Hepatocyte (in vitro differentiated cells): ENCODE results near the gene SLC6A3. TPM values are rescaled to one million over a fixed set of nuclear protein-coding genes. Genes with fewer than 3 reads are reported as not detected.
"Not testable (repeated sequence)": the region's sequence is repeated elsewhere in the genome, so short reads cannot be mapped to it uniquely, and the experiment has no call there.

ENCODE experiments used
- DNase-seq: peaks from one replicate; pipeline ENCODE4 v3.0.0-alpha.2; 2016; ENCODE audit warnings: low spot score
- H2AFZ ChIP-seq: fragments of 200-600 bp; sonication (generic); 2 replicates; pipeline ENCODE4 v1.6.0; 2016; ENCODE audit warnings: antibody characterized with exemption, mild to moderate bottlenecking
- H3K27ac ChIP-seq: fragments of 200-600 bp; sonication (generic); 2 replicates; pipeline ENCODE4 v1.5.1; 2016; ENCODE audit warnings: mild to moderate bottlenecking
- H3K27me3 ChIP-seq: fragments of 200-600 bp; sonication (generic); 2 replicates; pipeline ENCODE4 v1.6.1; 2016
- H3K36me3 ChIP-seq: fragments of 200-600 bp; sonication (generic); replicated peaks from 2 replicates; pipeline ENCODE4 v1.5.1; 2016; ENCODE audit warnings: low read depth; ENCODE audit not compliant: insufficient read depth
- H3K4me1 ChIP-seq: fragments of 200-600 bp; sonication (generic); 2 replicates; pipeline ENCODE4 v1.5.1; 2016; ENCODE audit warnings: mild to moderate bottlenecking, moderate library complexity; ENCODE audit not compliant: insufficient read depth
- H3K4me2 ChIP-seq: fragments of 200-600 bp; sonication (generic); 2 replicates; pipeline ENCODE4 v1.6.0; 2016
- H3K4me3 ChIP-seq: fragments of 200-600 bp; sonication (generic); 2 replicates; pipeline ENCODE4 v1.5.1; 2016; ENCODE audit warnings: mild to moderate bottlenecking
- H3K79me2 ChIP-seq: fragments of 200-600 bp; sonication (generic); 2 replicates; pipeline ENCODE4 v1.6.0; 2017; ENCODE audit warnings: mild to moderate bottlenecking
- H3K9me2 ChIP-seq: fragments of 200-600 bp; sonication (generic); replicated peaks from 2 replicates; pipeline ENCODE4 v1.6.0; 2017; ENCODE audit warnings: mild to moderate bottlenecking; ENCODE audit not compliant: insufficient read depth
- H3K9me3 ChIP-seq: fragments of 200-600 bp; sonication (generic); 2 replicates; pipeline ENCODE4 v1.5.1; 2016; ENCODE audit warnings: low read depth, mild to moderate bottlenecking
- H4K20me1 ChIP-seq: fragments of 200-600 bp; sonication (generic); 2 replicates; pipeline ENCODE4 v1.6.0; 2016; ENCODE audit warnings: mild to moderate bottlenecking; ENCODE audit not compliant: insufficient read depth, poor library complexity, severe bottlenecking
- CTCF ChIP-seq: fragments of 200-600 bp; sonication (generic); IDR thresholded peaks from 2 replicates; pipeline ENCODE4 v1.5.1; 2016; ENCODE audit warnings: antibody characterized with exemption, mild to moderate bottlenecking; ENCODE audit not compliant: poor library complexity
- EZH2 ChIP-seq: fragments of 200-600 bp; sonication (generic); IDR thresholded peaks from 2 replicates; pipeline ENCODE4 v1.6.1; 2016; ENCODE audit warnings: antibody characterized with exemption, mild to moderate bottlenecking, borderline replicate concordance
- EZH2phosphoT487 ChIP-seq: fragments of 200-600 bp; sonication (generic); IDR thresholded peaks from one replicate; pipeline ENCODE4 v1.6.1; 2018; ENCODE audit warnings: antibody characterized with exemption, mild to moderate bottlenecking, low read depth, moderate library complexity; ENCODE audit not compliant: unreplicated experiment, severe bottlenecking
- whole genome bisulfite sequencing: methylation state at CpG from one replicate; pipeline ENCODE4 v1.1.6; 2016; ENCODE audit warnings: low lambda C conversion rate; ENCODE audit errors: missing lambda C conversion rate; 5-methylcytosine and 5-hydroxymethylcytosine counted together
- polyA plus RNA-seq: library from polyadenylated mRNA; unstranded; fragments of >200 nt; fragmentation: Nextera tagmentation; extraction: Ambion mirVana; gene quantifications from 2 replicates; pipeline ENCODE4 v1.2.1, GENCODE V29; 2016
- total RNA-seq: library from RNA; depleted of rRNA; stranded (reverse); fragments of >200 nt; gene quantifications from 2 replicates; pipeline ENCODE4 v1.2.3, GENCODE V29; 2014

Gene SLC6A3
- total and polyA plus RNA-seq, 2 experiments from 2014 or later, result not detected

- WGBS, result 93% methylated on average over 16 of the region's 16 CpGs
- Histone ChIP-seq H3K4me1 (no peaks in the 10 kb centered on the region), H4K20me1 (no peaks in the 10 kb centered on the region), H3K36me3 (no peaks in the 10 kb centered on the region), H3K27ac (no peak overlapping the region), H3K9me3 (no peaks in the 10 kb centered on the region), H3K79me2 (no peaks in the 10 kb centered on the region), H3K4me3 (no peak overlapping the region), H3K27me3 (no peaks in the 10 kb centered on the region), H3K4me2 (no peak overlapping the region), H2AFZ (no peak overlapping the region), H3K9me2 (no peaks in the 10 kb centered on the region)
- DNase-seq, result no peak
- no peak for TF ChIP-seq CTCF
- TF ChIP-seq EZH2, result no peak
- TF ChIP-seq EZH2phosphoT487, result no peak
Observed at GRCh38 chr5:1477341-1477740, 32.1 kb upstream of the SLC6A3 start.

- WGBS, result 94% methylated on average over 11 of the region's 11 CpGs
- no peaks in the 10 kb centered on the region for H3K9me3 ChIP-seq
- no peaks in the 10 kb centered on the region for H3K4me1 ChIP-seq
- H3K4me2 ChIP-seq, result no peak overlapping the region
- H3K27ac ChIP-seq, result no peak overlapping the region
- TF ChIP-seq EZH2, result no peak
- no peak for TF ChIP-seq EZH2phosphoT487
- TF ChIP-seq CTCF, result no peak
- H2AFZ ChIP-seq, result no peak overlapping the region
- H3K27me3 ChIP-seq, result no peaks in the 10 kb centered on the region
- no peaks in the 10 kb centered on the region for H3K79me2 ChIP-seq
- no peaks in the 10 kb centered on the region for H3K36me3 ChIP-seq
- no peak overlapping the region for H3K4me3 ChIP-seq
- DNase-seq, result no peak
- no peaks in the 10 kb centered on the region for H4K20me1 ChIP-seq
- H3K9me2 ChIP-seq, result no peaks in the 10 kb centered on the region
Observed at GRCh38 chr5:1476967-1477310, 31.7 kb upstream of the SLC6A3 start.

GRCh38 chr5:1476181-1476966 is 31.1 kb upstream of the SLC6A3 start:
- Histone ChIP-seq H3K4me1 (no peaks in the 10 kb centered on the region), H3K27me3 (no peaks in the 10 kb centered on the region), H4K20me1 (no peaks in the 10 kb centered on the region), H3K9me2 (no peaks in the 10 kb centered on the region), H3K27ac (no peak overlapping the region), H3K4me2 (no peak overlapping the region), H3K36me3 (no peaks in the 10 kb centered on the region), H3K9me3 (no peaks in the 10 kb centered on the region), H3K4me3 (no peak overlapping the region), H2AFZ (no peak overlapping the region), H3K79me2 (no peaks in the 10 kb centered on the region)
- 98% methylated on average over 25 of the region's 28 CpGs for WGBS
- TF ChIP-seq EZH2, result no peak
- no peak for TF ChIP-seq EZH2phosphoT487
- no peak for TF ChIP-seq CTCF
- DNase-seq, result no peak

GRCh38 chr5:1475544-1475900 is 30.3 kb upstream of the SLC6A3 start:
- not testable (repeated sequence) for H3K79me2 ChIP-seq

More at GRCh38 chr5:1475544-1475900, 30.3 kb upstream of the SLC6A3 start:
- 95% methylated on average over 17 of the region's 17 CpGs for WGBS
- H3K4me2 ChIP-seq, H3K36me3 ChIP-seq, H3K9me3 ChIP-seq, H2AFZ ChIP-seq, H3K4me1 ChIP-seq, H3K9me2 ChIP-seq, H3K27ac ChIP-seq, H4K20me1 ChIP-seq, DNase-seq, H3K4me3 ChIP-seq, H3K27me3 ChIP-seq: not testable (repeated sequence)
